ENCODE data around the gene PTPN13.

DNA sequence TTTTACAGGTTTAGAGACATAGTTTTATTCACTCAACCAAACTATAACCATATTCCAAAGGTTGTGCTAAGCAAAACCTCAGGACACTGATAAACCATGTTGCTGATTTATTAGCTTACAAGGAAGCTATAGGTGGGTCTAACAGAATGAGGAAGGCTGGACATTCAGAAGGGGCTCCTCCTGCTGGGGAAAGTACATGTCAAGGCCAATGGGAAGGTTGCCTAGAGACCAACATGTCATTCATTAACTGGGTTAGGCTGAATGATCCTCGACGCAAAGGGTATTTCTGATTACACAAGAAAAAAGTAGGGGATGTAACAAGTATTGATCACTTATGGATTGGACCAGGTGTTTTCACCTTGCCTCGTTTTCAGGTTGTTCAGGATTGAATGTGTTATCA lies 224.7 kb downstream of the PTPN13 start:
- TF ChIP-seq EZH2 (IDR thresholded peaks at IDR 0.05; ENCODE audit: insufficient read depth, poor library complexity, severe bottlenecking) (no peak), EZH2phosphoT487 (IDR thresholded peaks at IDR 0.05; ENCODE audit: insufficient read depth, low read depth) (no peak)

Measured in GM23248 (cell line).